GM19023 (cell line): Measurements from ENCODE around the gene BPIFA1.

Experiments used
- ATAC-seq: cut with Tn5 transposase; IDR thresholded peaks from one replicate; pipeline ENCODE4 v1.9.1; 2021; ENCODE audit warnings: mild to moderate bottlenecking, moderate library complexity; ENCODE audit not compliant: unreplicated experiment

BPIFA1 gene

GRCh38 chr20:33235696-33236095 is at the start of gene BPIFA1:
TSS of gene BPIFA1 (plus strand) at chr20:33235996. CDS start at chr20:33237712, 1,716 bp downstream.
- no peak for ATAC-seq

- ATAC-seq: no peak
Observed at GRCh38 chr20:33187491-33187890, 48.3 kb upstream of the BPIFA1 start.

DNA sequence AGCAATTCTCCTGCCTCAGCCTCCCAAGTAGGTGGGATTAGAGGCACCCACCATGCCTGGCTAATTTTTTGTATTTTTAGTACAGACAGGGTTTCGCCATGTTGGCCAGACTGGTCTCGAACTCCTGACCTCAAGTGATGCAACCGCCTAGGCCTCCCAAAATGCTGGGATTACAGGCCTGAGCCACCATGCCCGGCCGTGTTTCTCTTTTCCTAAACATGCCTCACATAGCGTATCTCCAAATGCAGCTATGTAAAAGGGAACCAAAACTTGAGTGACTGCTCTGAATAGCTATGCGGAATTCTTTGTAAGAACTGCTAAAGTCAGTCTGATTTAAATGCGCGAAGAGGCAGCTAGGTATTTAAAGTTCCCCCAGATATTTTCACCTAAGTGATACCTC is 47.4 kb upstream of the BPIFA1 start:
- no peak for ATAC-seq

GRCh38 chr20:33191484-33191883 is 44.3 kb upstream of the BPIFA1 start:
- no peak for ATAC-seq

DNA sequence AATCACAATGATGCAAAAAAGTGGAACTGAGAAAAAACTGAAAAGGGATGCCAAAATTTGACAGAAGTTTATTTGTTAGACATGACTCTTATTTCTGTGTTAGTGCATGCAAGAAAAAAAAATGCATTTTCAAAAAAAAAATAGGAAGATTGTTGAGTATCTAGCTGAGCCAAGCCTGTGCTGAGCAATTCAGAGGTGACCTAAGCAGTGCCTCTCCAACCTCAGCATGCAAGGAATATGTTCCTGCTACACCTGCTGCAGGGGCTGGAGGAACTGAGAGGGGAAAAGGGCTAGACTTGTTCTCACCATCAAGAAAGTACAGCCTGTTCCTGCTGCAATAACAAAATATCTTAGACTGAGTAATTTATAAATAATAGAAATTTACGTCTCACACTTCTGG is 43.8 kb upstream of the BPIFA1 start:
- no peak for ATAC-seq

DNA sequence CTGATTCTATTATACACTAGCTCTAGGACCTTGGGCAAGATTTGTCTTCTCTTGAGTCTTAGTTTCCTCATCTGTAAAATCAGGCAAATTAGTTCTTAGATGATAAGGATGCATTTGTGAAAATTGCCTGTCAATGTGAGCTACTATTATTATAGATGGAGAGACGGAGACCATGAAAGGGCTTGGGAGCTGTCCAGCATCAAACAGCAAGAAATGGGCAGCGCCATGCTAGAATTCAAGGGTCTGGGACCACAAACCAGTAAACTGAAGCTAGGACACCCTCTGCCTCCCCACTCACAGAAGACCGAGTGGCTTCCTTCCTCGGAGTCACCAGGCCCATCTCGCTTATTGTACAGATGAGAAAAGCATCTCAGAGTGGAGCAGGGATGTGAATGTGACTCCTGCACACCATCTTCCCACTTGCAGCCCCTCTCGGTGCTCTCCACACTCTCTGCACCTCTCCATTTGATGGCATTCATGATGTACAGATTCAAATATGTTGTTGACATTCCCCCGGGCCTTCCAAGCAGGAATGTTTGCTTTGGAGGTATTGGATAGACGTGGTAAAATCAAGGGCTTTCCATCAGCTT is 42.8 kb upstream of the BPIFA1 start:
- ATAC-seq: no peak

DNA sequence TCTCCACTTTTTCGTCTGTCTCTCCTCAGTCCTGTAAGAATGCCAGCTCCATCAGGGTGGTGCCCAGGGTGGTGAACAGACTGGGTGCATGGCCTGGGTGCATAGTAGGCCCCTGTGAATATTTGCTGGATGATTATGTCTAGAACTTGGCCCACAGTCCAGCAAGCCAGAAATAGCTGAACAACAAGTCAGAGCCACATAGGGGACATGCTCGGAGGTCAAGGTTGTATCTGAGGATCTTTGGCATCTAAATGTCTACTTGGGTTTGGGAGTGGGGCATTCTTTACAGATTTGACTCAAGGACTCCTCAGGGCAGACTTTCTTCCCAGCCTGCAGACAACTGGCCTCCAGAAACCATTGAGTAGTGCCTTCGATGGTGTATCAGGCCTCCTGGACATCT is 36.8 kb upstream of the BPIFA1 start:
- ATAC-seq: no peak

DNA sequence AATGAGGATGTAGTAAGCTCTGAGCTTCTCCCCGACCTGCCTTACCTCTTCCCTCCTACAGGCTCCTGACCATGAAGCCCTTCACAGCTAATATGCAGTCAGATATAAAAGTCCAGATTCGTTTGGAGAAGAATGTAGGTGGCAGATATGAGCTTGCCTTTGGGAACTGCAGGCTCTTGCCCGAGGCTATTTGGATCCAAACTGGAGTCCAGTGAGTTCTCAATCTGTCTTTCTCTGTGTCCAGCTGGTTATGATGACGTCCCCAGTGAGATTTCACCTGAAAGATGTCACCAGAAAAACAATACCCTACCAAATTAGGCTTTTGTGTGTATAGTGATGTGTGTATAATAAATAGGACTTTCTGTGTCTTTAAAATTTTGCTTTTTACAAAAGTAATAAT is 33.3 kb upstream of the BPIFA1 start:
- no peak for ATAC-seq

DNA sequence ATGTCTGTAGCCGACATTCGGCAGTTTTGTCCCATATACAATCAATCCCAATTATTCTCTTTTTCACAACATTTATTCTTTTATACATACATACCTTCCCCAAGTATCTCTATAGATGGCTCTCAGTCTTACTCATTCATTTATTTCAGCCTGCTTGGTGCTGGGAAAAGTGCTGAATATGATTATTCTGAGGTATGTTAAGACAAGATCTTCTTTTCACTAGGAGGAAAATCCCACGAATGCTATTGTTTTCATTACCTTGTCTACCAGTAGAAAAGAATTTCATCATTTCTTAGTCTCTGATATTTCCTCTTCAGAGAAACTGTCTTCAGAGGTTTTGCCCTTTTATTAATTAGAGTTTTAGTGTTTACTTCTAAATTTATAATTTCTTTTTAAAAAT is 32.4 kb upstream of the BPIFA1 start:
- ATAC-seq: no peak

DNA sequence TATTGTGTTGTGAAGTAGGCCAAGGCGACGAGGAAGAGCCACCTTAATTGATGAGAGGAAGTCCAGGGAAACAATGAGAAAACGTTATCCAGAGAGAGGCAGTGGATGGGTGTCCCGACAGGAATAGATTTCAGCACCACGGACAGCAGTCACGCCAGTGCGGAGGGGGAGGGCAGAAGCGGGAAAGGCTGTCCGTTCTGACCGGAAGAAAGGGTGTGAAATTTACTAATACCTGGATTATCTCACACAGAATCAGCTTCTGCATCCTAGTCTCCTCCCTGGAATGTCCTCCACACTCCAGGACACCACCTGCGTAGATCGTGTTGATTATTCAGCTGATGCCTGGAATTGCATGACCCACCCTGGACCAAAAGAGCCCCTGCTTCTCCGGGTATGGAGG is 26.0 kb upstream of the BPIFA1 start:
- ATAC-seq: no peak

DNA sequence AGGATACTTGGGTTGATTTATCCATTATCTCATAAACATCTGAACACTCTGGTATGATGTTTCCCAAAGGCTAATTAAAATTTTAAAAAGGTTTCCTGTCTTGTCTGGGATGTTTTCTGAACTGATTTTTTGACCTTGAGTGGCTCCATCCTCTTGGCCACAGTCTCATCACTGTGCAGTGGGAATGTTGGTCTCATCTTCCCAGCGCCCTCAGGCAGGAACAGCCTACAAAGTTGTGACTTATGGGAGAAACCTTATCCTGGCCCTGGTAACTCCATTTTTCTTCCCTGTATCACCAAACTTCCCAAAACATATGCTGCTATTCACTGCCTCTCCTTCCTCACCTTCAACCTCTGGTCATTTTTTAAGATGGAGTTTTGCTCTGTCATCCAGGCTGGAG is 25.4 kb upstream of the BPIFA1 start:
- ATAC-seq: no peak

DNA sequence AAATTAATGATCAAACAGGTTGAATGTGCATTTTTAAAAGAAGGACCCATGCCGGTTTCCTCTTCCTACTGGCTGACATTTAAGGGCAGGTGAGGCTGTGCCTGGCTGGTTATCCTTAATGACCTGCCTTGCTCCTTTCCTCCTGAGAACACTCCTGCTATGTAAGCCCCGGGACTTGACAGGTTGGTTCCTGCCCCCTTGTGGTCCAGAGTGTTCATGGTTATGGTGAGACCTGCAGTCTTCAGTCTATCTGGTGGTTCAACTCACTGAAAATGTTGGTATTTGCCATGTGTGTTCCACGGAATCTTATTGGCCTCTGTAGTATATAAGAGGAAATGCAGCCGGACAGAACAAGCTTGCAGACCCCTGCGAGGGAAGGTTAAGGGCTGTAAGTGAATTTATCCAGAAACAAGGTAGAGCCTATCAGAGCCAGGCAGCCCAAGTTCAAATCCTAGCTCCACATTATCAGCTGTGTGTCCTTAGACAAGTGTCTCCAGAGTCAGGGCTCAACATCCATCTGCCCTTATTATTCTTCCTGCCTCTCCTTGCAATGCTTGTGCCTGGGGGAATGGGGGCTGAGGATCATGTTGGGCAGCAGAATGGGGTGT is 23.9 kb upstream of the BPIFA1 start:
- ATAC-seq: no peak

GRCh38 chr20:33217052-33217451 is 18.7 kb upstream of the BPIFA1 start, which contains the start of gene BPIFA3:
TSS of gene BPIFA3 (plus strand) at chr20:33217352. CDS start at chr20:33217537, 185 bp downstream.
- ATAC-seq: no peak

DNA sequence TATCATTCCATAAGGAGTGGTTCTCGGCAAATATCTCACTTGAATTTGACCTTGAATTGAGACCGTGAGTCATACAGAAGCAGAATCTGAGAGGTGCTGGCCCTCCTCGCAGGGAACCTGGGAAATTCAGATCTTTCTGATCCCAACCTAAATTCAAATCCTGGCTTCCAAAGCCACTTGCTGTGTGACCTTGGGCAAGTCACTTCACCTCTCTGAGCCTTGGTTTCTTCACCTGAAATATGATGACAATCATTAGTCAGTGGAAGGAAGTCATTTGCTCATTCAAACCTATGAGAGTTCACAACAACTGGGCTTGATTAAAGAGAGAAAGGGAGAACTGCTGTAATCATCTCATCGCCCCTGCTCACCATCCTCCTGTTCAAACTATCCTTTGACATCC is 11.4 kb upstream of the BPIFA1 start:
- ATAC-seq: no peak

GRCh38 chr20:33229843-33230242 is 6.0 kb upstream of the BPIFA1 start:
- ATAC-seq: no peak

DNA sequence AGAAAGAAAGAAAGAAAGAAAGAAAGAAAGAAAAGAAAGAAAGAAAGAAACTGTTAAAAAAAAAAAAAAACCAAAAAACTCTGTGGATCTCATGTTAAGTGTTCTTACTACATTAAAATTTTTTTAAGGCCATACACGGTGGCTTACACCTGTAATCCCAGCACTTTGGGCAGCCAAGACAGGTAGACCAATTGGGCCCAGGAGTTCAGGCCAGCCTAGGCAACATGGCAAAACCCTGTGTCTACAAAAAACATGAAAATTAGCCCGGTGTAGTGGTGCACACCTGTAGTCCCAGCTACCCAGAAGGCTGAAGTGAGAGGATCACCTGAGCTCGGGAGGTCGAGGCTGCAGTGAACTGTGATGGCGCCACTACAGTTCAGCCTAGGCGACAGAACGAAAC is 4.6 kb upstream of the BPIFA1 start:
- ATAC-seq: no peak

GRCh38 chr20:33232486-33233072 is 3.2 kb upstream of the BPIFA1 start:
- no peak for ATAC-seq

GRCh38 chr20:33233129-33233774 is 2.5 kb upstream of the BPIFA1 start:
- no peak for ATAC-seq

GRCh38 chr20:33234050-33234449 is 1.7 kb upstream of the BPIFA1 start:
- no peak for ATAC-seq

- no peak for ATAC-seq
Observed at GRCh38 chr20:33236351-33236750, 555 bp downstream of the BPIFA1 start.

- no peak for ATAC-seq
Observed at GRCh38 chr20:33237989-33238388, 2.2 kb downstream of the BPIFA1 start.

- ATAC-seq: no peak
Observed at GRCh38 chr20:33239418-33239817, 3.6 kb downstream of the BPIFA1 start.
